Subcutaneous preadipocyte (primary cell): Measurements from ENCODE around the gene PRRC1. TPM values are rescaled to one million over a fixed set of nuclear protein-coding genes. Genes with fewer than 3 reads are reported as not detected.

Experiments
- total RNA-seq: library from RNA; depleted of rRNA; stranded (reverse); fragments of >200 nt; gene quantifications from 2 replicates; pipeline ENCODE4 v1.2.3, GENCODE V29; 2012

The PRRC1 gene
- 57.0 and 72.7 TPM in 2 replicates for total RNA-seq

GRCh38 chr5:127517480-127518318 lies at the start of gene PRRC1:
TSS of gene PRRC1 (plus strand) at chr5:127517640. CDS start at chr5:127523480, 5,840 bp downstream.

Other genes starting within 250 kb of the PRRC1 start
- under 0.01 and 0.39 TPM in 2 replicates for gene MEGF10, start 226.8 kb upstream of the PRRC1 start, total RNA-seq
- gene CTXN3, start 131.4 kb downstream of the PRRC1 start, total RNA-seq: not detected in 2 replicates
- not detected in 2 replicates for gene CCDC192, start 185.8 kb downstream of the PRRC1 start, total RNA-seq